Panc1 (cell line): ENCODE results near the gene IFNAR1. TPM values are rescaled to one million over a fixed set of nuclear protein-coding genes. Genes with fewer than 3 reads are reported as not detected.

ENCODE experiments used
- ATAC-seq: fragments of 200-7000 bp; cut with Tn5 transposase; 2 replicates; pipeline ENCODE4 v1.9.1; 2020; ENCODE audit warnings: mild to moderate bottlenecking, moderate library complexity
- BruUV-seq: library from RNA; stranded (reverse); fragments of 400-500 nt; replicated peaks from 2 replicates; lab custom pipeline; 2021; lab: Mats Ljungman, UMichigan
- CTCF ChIA-PET: fragments of 300-600 bp; sonication (Branson Sonifier 250); formaldehyde crosslinking; loops from one replicate; lab custom pipeline; 2022; ENCODE audit warnings: antibody characterized with exemption; lab: Charles Lee
- POLR2A ChIA-PET: fragments of 300-600 bp; sonication (Branson Sonifier 250); formaldehyde crosslinking; loops from one replicate; lab custom pipeline; 2022; ENCODE audit warnings: antibody characterized with exemption; lab: Charles Lee
- DNase-seq: peaks from one replicate; pipeline ENCODE4 v3.0.0-alpha.2; 2010; ENCODE audit warnings: low read depth, low spot score
- H3K27ac ChIP-seq: 2 replicates; pipeline ENCODE4 v1.5.1; 2011; ENCODE audit warnings: mild to moderate bottlenecking, low read length, inconsistent platforms
- H3K27me3 ChIP-seq: fragments of 200-500 bp; sonication (Bioruptor generic); 2 replicates; pipeline ENCODE4 v1.6.0; 2014; ENCODE audit warnings: low read length, inconsistent platforms; ENCODE audit not compliant: control insufficient read depth, insufficient read depth
- H3K36me3 ChIP-seq: fragments of 200-500 bp; sonication (Bioruptor generic); 2 replicates; pipeline ENCODE4 v1.5.1; 2014; ENCODE audit warnings: inconsistent platforms, mild to moderate bottlenecking, low read length, moderate library complexity; ENCODE audit not compliant: control insufficient read depth, insufficient read depth
- H3K4me1 ChIP-seq: 2 replicates; pipeline ENCODE4 v1.5.1; 2011; ENCODE audit warnings: inconsistent platforms, mild to moderate bottlenecking, low read length, moderate library complexity; ENCODE audit not compliant: control insufficient read depth, insufficient read depth
- H3K4me3 ChIP-seq, 2 experiments: 2 replicates each; pipeline ENCODE4 v1.5.1; 2011 to 2012; ENCODE audit warnings: low read depth in 2 of 2, low read length in 2 of 2, mild to moderate bottlenecking in 2 of 2, inconsistent platforms in 1 of 2, moderate library complexity in 1 of 2
- H3K9me3 ChIP-seq: fragments of 200-500 bp; sonication (Bioruptor generic); 2 replicates; pipeline ENCODE4 v1.5.1; 2014; ENCODE audit warnings: low read depth, mild to moderate bottlenecking, inconsistent platforms, low read length, moderate library complexity; ENCODE audit not compliant: control insufficient read depth, insufficient read depth
- POLR2AphosphoS5 ChIP-seq: IDR thresholded peaks from 2 replicates; pipeline ENCODE4 v1.6.1; 2012; ENCODE audit warnings: mild to moderate bottlenecking, low read depth, low read length, moderate library complexity
- REST ChIP-seq, 2 experiments: IDR thresholded peaks; 2 replicates each; pipeline ENCODE4 v1.6.1; 2011 to 2012; ENCODE audit warnings: low read depth in 2 of 2, control low read depth in 1 of 2, low read length in 1 of 2, mild to moderate bottlenecking in 1 of 2, moderate library complexity in 1 of 2; ENCODE audit not compliant: insufficient read depth in 1 of 2
- SIN3A ChIP-seq: IDR thresholded peaks from 2 replicates; pipeline ENCODE4 v1.6.1; 2012; ENCODE audit warnings: low read depth, mild to moderate bottlenecking, low read length, moderate library complexity, borderline replicate concordance; ENCODE audit not compliant: insufficient read depth
- TCF7L2 ChIP-seq: IDR thresholded peaks from 2 replicates; pipeline ENCODE4 v1.6.1; 2011; ENCODE audit warnings: mild to moderate bottlenecking, low read depth, low read length, inconsistent platforms
- in situ Hi-C: cut with HindIII; loops from 2 replicates; pipeline ENCODE4 v1.10.0; 2016; ENCODE audit warnings: low sequenced_read_pairs, low pct_unique_long_range_greater_than_20kb
- intact Hi-C: fragments of 100-400 bp; cut with micrococcal nuclease; formaldehyde crosslinking; loops from one replicate; pipeline ENCODE4 v1.10.0; 2022; ENCODE audit not compliant: unreplicated experiment
- total RNA-seq: library from RNA; stranded (reverse); gene quantifications from one replicate; pipeline ENCODE4 v1.2.1, GENCODE V29; 2021; ENCODE audit not compliant: unreplicated experiment
- TF ChIP-seq, protein P1 (sequence below): fragments of 450-650 bp; IDR thresholded peaks from 2 replicates; pipeline ENCODE4 v1.5.1; 2017; ENCODE audit warnings: mild to moderate bottlenecking

The IFNAR1 gene
- total RNA-seq, 1 experiment from 2014 or later = 23.8 TPM

DNA sequence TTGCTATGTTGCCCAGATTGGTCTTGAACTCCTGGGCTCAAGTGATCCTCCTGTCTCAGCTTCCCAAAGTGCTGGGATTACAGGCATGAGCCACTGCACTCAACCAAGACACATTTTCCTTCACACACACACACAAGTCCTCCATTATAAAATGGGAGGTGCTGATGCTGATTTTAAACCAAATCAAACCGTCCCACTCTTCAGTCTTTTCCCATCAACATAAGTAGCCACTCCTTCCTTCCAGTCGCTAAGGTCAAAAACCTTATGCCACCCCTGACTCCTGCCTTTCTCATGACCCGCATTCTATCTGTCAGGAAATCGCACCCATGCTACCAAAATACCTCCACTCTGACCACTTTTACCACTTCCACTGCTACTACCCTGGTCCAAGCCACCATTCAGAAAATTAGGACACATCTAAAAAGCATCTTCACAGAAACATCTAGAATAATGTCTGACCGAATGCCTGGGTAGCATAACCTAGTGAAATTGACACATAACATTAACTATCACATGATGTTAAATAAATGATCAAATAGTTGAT lies 50.4 kb downstream of the IFNAR1 start:
- Histone ChIP-seq H3K27me3 (no peaks in the 10 kb centered on the region), H3K9me3 (no peaks in the 10 kb centered on the region), H3K36me3 (no peaks in the 10 kb centered on the region), H3K4me3 (no peak overlapping the region), H3K4me1 (peaks cover 8% of the 10 kb centered on the region), H3K27ac (no peak overlapping the region)
- CTCF ChIA-PET = interaction anchor here (0.7 to 1.4 kb wide), 2 partner anchors 14 kb away, joined by 4 to 8 read pairs; no protein-coding TSS in a partner anchor
- no TSS peak for BruUV-seq
- no peak for TF ChIP-seq SIN3A
- no peak for TF ChIP-seq POLR2AphosphoS5
- no peak for TF ChIP-seq REST (IDR thresholded peaks at IDR 0.05; ENCODE audit: insufficient read depth in 1 of 2, low read depth in 2 of 2, low read length in 1 of 2)
- TF ChIP-seq, protein P1, sequence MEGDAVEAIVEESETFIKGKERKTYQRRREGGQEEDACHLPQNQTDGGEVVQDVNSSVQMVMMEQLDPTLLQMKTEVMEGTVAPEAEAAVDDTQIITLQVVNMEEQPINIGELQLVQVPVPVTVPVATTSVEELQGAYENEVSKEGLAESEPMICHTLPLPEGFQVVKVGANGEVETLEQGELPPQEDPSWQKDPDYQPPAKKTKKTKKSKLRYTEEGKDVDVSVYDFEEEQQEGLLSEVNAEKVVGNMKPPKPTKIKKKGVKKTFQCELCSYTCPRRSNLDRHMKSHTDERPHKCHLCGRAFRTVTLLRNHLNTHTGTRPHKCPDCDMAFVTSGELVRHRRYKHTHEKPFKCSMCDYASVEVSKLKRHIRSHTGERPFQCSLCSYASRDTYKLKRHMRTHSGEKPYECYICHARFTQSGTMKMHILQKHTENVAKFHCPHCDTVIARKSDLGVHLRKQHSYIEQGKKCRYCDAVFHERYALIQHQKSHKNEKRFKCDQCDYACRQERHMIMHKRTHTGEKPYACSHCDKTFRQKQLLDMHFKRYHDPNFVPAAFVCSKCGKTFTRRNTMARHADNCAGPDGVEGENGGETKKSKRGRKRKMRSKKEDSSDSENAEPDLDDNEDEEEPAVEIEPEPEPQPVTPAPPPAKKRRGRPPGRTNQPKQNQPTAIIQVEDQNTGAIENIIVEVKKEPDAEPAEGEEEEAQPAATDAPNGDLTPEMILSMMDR = no peak
- TF ChIP-seq TCF7L2 = no peak
- POLR2A ChIA-PET = no interaction called here
- ATAC-seq = no peak
- intact Hi-C loops = no loop called here
- in situ Hi-C loops = no loop called here
- DNase-seq = no peak

DNA sequence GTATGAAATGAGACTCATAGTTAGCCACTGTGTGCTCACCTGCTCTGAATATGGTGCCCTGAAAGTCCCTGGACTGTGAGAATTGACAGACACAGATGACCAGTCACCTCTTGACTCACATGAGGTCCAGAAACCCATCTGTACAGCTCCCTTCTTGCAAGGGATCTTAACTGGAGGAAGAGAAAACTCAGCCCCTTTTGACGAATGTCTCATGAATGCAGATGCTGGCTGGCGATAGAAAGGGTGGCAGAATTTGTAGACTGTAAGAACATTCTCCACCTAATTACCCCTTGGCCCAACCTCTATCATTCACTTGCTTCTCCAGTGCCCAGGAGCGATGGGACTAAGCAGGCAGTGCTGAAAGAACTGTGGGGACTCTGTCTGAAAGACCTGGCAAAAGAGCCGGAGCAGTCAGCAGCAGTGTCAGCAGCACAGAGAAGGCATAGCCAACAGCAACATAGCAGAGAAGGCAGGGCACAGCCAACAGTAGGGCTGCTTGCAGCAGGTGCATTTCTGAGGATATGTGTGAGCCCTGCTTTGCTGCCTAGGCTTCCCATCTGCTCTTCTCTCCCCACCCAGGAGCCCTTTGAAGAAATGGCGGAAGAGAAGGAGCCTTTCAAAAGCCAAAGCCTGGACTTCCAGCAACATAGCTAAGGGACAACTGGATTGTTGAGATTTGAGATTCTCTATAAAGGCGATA lies 52.6 kb downstream of the IFNAR1 start:
- Histone ChIP-seq H3K36me3 (no peaks in the 10 kb centered on the region), H3K9me3 (no peaks in the 10 kb centered on the region), H3K27me3 (no peaks in the 10 kb centered on the region), H3K4me1 (peaks cover 11% of the 10 kb centered on the region), H3K4me3 (no peak overlapping the region), H3K27ac (no peak overlapping the region)
- DNase-seq = no peak
- ChIA-PET POLR2A (no interaction called here), CTCF (no interaction called here)
- intact Hi-C loops (no loop called here), in situ Hi-C loops (no loop called here)
- ATAC-seq = no peak
- TF ChIP-seq TCF7L2 = no peak
- TF ChIP-seq, protein P1 = no peak
- no peak for TF ChIP-seq SIN3A
- no TSS peak for BruUV-seq
